GM19025 (cell line): Measurements from ENCODE around the gene CFAP20.
"Not testable (repeated sequence)": the region's sequence is repeated elsewhere in the genome, so short reads cannot be mapped to it uniquely, and the experiment has no call there.

Experiments
- ATAC-seq: cut with Tn5 transposase; IDR thresholded peaks from one replicate; pipeline ENCODE4 v1.9.1; 2021; ENCODE audit warnings: mild to moderate bottlenecking, low read depth, moderate library complexity; ENCODE audit not compliant: unreplicated experiment

Gene CFAP20

DNA sequence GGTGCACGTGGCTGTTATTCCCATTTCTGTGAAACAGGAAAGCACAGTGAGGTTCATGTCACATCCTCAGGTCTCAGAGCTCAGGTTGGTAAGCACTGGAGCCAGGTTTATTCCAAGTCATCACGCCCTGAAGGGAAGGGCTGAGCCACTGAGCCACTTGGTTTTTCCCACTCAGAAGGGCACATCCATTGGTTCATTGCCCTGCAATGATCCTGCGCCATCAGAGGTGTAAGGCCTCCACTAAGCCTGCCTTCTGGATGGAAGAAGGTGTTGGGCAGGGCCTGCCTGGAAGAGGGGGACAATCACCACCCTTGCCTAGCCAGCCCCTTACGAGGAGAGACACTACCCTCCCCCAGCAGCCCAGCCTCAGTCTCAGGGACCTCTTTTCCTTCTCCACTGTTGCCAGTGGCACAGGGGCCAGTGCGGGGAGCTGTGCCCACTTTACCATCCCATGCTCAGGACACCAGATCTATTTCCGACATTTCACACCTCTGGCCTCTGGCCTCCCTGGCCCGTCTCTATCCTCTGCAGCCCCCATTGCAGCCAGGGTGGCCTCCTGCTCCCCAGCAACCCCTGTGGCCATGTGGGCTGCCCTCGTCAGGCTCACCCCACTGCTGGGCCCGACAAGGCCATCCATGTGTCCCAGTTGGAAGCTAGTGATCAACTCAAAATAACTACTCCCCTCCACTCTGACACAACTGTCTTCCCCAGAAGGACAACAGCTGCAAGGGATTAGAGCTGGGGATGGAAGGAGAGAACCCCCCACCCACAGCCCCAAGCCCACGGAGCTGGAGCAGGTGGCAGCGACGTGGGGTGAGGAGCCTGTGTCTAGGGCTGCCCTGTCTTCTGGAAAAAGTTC lies 29.9 kb downstream of the CFAP20 start:
- ATAC-seq: no peak

DNA sequence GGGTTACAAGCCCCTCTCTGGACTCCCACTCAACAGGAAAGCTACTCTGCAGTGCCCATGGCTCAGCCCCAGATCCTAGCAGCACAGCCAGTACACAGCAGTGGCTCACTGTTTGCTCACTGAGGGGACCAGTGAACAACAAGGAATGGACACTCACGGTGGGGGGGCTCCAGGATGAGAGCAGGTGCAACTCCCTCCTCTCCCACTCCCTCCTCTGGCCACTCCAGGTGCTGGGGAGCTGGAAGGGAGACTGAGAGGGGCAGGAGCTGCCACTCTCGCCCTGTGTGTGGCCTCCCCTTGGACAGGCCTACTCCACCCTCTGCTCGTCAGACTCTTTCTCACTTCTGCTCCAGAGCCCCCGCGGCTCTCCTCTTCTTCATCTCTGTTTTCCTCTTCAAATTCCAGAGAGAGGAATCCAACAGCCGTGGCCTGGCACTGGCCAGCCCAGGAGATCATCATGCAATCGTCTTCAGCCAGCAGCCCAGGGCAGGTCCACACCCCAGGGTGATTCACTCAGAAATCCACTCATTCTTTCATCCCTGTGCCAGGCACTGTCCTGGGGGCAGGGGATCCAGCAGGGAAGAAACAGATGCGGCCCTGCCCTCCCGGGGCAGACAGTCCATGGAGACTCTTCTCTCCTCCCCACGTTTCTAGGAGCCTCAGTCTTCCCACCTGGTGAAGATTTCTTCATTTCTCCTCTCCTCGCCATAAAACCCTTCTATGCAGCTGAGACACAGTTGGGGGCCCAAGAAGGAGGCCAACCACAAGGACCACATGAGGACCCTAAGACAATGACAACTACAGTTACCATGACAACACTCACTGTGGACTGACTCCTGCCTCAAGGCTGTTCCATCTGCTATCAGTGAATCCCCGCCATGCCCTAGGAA lies 30.7 kb downstream of the CFAP20 start:
- ATAC-seq: no peak

DNA sequence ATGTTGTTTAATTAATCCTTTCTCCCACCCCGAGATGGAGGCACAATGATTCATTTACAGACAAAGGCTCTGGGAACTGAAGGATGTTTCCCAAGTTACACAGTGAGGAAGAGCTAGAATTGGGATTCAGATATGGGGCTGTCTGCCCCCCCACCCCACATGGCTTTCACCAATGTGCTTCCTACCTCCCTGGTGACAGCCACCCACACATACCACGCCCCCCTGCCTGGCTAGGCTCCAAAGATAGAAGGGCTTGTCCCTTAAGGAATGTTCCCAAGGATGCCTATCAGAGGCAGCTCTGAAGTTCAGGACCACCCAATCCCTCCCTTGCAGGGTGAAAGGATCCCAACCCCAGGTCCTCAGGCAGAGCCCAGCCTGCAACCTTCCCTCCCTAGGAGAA lies 32.9 kb downstream of the CFAP20 start:
- ATAC-seq: no peak

DNA sequence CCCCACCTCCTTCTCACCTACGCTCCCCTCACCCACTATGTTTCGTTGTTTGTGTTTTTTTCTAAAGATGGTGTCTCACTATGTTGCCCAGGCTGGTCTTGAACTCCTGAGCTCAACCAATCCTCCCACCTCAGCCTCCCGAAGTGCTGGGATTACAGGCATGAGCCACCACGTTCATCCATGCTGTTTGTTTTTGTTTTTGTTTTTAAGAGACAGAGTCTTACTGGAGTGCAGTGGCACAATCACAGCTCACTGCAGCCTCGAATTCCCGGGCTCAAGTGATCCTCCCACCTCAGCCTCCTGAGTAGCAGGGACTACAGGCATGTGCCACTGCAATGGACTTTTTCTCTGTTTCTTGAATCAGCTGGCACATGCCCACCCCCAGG lies 33.6 kb downstream of the CFAP20 start:
- not testable (repeated sequence) for ATAC-seq

DNA sequence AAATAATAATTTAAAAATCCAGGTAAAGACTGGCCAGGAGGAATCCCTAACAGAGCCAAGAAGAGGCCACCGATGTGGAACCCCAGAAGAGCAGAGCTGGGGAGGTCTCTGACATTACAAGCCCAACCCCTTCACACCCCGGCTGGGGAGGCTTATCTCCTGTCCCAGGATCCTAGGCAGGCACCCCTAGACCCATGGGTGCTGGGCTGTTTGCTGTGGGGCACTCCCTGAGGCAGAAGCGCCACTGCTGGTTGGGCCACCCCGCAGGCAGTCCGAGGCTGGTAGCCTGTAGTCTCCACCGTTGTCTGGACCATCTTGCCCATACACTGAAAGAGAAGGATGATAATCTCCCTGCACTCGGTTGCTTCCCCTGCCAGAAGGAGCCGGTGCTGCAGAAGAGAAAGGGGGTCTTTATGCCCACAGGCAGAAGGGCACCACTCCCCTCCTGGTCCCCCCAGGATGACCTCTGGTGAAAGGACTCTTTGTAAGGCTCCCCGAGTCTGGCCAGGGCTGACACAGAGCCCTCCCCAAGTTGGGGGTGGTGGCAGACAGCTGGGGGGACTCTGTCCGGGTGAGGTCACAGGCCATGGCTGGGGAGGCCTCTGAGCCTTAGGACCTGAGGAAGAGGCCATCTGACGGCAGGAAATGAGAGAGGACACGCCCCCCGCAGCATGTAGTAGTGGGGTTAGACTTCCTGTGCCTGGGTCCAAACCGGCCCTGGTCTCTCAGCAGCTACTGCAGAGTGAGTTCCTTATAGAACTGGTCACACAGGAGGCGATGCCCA lies 34.2 kb downstream of the CFAP20 start:
- ATAC-seq: no peak

DNA sequence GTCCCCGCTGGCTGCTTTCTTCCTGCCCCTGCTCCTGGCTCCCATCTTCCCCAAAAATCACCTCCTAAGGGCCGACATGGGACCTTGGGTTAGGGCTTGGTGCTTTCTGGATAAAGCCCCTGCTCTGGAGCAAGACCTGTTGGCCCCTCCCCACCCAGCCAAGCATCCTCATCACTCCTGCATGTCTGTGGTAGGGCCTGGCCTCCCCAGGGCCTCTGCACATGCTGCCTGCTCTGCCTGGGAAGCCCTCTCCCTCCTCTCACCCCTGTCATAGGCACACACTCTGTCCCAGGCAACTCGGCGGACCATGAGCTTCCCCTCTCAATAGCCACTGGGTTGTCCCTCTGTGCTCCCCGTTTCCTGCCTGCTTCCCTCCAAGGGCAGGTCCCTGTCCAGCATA lies 35.2 kb downstream of the CFAP20 start:
- ATAC-seq: no peak

DNA sequence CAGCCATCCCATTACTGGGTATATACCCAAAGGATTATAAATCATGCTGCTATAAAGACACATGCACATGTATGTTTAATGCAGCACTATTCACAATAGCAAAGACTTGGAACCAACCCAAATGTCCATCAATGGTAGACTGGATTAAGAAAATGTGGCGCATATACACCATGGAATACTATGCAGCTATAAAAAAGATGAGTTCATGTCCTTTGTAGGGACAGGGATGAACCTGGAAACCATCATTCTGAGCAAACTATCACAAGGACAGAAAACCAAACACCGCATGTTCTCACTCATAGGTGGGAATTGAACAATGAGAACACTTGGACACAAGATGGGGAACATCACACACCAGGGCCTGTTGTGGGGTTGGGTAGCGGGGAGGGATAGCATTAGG lies 38.8 kb downstream of the CFAP20 start:
- not testable (repeated sequence) for ATAC-seq

DNA sequence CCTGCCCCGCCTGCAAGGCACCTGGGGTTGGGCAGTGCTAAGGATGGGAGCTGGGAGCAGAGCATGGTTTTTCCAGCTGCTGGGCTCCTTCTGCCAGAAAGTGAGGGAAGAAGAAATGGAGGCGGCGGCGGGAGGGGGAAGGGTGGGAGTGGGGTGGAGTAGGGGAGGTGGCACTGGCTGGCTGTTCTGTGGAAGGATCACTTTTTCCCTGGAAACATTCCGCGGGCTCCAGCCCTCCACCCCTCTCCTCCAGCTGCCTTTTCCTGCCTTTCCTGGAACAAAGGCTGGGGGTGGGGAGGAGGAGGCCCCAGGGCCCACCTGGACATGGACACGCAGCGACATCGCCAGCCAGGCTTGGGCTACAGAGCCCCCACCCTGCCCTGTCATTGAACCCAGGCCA lies 41.1 kb downstream of the CFAP20 start:
- no peak for ATAC-seq

DNA sequence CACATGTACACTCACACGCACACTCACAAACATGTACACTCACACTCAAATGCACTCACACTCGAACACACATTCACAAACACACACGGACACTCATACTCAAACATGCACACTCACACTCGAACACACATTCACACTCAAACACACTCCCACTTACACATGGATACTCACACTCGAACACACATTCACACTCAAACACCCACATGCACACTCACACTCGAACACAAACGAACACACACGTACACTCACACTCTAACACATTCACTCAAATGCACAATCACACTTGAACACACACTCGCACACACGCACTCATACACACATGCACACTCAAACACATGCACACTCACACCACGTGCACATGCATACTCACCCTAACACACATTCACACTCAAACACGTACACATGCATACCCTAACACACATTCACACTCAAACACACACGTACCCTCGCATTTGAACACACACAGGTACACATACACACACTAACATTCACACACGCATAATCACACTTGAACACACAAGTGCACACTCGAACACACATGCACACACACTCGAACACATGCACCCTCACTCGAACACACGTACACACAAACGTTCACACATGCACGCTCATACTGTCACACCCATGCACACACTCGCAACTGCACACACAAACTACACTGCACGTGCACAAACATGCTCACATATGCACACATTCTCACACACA lies 41.8 kb downstream of the CFAP20 start:
- ATAC-seq: no peak

DNA sequence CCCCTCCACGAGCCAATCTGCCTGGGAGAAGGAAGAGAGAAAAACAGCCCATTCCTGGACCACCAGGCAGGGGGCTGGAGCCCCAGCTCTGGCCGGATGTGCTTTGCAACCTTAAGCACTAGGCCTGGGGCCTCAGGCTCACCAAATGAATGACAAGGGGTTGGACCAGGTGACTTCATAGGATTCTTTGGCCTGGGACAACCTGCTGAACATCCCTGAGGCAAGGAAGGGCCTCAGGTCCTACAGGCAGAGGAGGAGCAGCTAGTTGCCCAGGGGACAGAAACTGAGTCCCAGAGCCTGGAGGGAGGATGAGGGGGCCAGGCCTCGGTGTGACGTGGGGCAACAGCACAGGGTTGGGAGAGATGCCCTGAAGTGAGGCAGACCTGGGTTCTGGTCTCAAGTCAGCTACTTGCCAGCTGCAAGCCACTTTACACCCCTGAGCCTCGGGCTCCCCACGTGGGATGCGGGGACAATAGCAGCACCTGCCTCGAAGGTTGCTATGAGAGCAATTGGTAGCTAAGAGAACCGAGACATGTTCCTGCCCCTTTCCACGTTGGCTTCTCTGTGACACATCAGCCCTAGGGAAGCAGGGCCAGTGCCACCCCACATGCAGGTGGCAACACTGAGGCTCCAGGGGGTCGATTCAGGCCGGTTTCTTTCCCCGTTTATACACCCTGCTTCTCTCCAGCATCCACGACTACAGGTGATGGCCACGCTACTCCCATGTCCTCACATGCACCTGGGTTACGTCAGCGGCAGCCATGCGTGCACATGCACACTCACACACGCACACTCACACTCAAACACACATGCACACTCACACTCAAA lies 42.6 kb downstream of the CFAP20 start:
- no peak for ATAC-seq

DNA sequence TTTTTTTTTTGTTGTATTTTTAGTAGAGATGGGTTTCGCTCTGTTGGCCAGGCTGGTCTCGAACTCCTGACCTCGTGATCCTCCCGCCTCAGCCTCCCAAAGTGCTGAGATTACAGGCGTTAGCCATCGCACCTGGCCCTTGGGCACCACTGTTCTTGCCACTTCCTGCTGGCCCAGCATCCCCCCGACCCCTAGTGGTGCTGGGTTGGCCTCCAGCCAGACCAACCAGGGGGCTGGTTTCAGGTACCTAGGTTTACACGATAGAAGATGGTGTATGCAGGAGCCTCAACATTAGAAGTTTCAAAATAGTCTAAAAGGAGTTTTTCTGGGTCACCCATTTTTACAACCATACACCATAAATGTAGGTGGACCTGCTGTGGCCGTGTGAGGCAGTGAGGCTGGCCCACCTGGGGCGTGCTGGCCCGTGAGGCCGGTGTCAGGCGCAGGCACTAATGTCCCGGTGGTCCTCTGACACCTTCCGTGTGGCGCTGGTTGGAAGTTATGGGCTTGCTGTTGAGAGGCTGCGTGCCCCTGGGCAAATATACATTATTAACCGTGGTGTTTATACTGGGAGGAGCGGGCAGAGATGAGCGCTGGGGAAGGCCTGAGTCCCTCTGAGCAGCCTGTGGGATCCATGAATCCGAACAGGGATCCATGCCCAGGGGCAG lies 43.5 kb downstream of the CFAP20 start:
- no peak for ATAC-seq

DNA sequence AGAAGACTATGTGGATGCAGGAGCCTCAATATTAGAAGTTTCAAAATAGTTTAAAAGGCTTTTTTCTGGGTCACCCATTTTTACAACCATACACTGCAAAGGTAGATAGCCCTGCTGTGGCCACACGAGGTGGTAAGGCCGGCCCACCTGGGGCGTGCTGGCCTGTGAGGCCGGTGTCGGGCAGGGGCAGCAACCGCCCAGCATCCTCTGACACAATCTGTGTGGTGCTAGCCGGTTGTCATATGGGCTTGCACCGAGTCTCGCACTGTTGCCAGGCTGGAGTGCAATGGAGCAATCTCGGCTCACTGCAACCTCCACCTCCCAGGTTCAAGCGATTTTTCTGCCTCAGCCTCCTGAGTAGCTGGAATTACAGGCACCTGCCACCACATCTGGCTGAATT lies 44.0 kb downstream of the CFAP20 start:
- no peak for ATAC-seq

DNA sequence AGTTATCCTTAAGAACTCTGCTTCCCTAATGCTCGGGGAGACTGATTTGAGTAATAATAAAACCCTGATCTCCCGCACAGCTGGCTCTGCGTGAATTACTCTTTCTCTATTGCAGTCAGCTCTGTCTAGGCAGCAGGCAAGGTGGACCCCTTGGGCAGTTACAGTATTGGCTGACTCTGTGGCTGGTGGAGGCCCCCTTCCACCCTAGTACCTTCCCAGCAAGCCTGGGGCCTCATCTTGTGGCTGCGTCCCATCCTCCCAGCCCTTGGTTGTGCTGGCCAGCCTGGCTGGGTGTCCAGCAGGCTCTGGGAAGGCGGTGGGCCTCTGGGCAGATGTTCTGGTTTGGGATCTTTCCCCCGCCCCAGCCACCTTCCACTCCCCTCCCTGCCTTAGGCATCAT lies 44.5 kb downstream of the CFAP20 start:
- ATAC-seq: no peak

DNA sequence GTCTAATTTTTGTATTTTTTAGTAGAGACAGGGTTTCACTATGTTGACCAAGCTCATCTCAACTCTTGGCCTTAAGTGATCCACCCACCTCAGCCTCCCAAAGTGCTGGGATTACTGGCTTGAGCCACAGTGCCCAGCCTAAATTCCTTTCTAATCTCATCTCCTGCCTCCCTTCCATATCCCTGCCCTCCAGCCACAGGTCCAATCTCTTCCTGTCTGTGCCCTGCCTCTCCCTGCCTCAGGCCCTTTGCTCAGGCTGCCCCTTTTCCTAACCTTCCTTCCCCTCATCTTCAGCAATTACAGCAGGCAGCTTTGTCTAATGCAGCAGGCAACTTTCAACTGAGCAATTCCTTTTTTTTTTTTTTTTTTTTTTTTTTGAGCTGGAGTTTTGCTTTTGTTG lies 46.8 kb downstream of the CFAP20 start:
- no peak for ATAC-seq

DNA sequence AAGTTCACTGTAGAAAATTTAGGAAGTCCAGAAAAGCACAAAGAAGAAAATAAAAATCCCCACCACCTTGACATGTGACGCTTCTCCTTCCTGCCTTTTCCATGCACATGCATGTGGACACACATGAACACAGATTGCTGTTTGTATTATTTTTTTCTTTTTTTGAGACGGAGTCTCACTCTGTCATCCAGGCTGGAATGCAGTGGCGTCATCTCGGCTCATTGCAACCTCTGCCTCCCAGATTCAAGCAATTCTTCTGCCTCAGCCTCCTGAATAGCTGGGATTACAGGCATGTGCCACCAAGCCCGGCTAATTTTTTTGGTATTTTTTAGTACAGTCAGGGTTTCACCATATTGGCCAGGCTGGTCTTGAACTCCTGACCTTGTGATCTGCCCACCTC lies 48.5 kb downstream of the CFAP20 start:
- ATAC-seq: not testable (repeated sequence)

DNA sequence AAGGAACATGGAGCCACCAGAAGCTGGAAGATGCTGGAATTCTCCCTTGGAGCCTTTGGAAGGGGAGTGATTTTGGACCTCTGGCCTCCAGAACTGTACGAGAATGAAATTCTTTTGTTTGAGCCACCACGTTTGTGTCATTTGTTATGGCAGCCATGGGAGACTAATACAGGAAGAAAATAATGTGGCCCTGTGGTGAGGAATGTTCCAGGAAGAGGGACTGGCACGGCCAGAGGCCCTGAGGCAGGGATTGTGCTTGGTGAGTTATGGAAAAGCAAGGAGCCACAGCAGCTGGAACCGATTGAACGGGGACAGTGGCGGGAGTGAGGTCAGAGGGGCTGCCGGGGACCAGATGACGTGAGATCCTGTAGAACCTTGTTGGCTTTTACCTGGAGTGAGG lies 51.4 kb downstream of the CFAP20 start:
- no peak for ATAC-seq

DNA sequence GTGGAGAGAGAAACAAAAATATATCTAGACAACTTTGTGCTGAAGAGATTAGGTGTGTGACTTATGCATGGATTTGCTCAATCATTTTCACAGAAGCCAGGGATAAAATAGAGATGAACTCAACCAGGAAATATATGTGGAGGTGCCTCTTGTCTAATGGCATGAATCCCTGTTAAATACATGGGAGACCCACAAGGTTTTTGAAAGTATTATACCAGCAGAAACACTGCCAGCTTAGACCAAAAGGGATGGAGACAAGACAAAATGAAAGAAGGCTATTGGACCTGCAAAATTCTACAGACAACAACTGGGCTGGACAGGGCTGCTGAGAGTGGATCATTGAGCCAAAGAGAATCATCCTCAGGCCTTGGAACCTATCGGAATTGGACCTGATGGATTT lies 52.7 kb downstream of the CFAP20 start:
- no peak for ATAC-seq

DNA sequence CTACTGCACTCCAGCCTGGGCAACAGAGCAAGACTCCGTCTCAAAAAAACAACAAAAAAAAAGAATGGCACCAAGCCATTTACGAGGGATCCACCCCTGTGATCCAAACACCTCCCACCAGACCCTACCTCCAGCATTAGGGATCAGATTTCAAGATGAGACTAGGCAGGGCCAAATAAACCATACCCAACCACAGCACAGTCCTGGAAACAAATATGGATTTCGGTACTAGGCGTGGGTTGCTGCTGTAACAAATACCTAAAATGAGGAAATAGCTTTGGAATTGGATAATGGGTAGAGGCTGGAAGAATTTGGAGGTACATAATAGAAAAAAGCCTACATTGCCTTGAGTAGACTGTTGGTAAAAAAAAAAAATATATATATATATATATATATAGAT lies 54.5 kb downstream of the CFAP20 start:
- no peak for ATAC-seq

DNA sequence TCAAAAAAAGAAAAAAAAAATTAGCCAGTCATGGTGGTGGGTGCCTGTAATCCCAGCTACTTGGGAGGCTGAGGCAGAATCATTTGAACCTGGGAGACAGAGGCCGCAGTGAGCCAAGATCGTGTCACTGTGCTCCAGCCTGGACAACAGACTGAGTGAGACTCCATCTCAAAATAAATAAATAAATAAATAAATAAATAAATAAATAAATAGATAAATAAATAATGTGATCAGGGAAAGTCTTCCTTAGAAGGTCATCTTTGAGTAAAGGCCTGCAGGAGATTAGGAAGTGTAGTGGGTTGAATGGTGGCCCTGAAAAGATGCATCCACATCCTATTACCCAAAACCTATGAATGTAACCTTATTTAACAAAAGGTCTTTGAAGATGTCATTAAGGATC lies 56.1 kb downstream of the CFAP20 start:
- not testable (repeated sequence) for ATAC-seq
